ENCODE data around the gene FZR1. TPM values are rescaled to one million over a fixed set of nuclear protein-coding genes. Genes with fewer than 3 reads are reported as not detected.

The FZR1 gene
- total and polyA plus RNA-seq, 2 of the 8 experiments (the other 6 are each of a cell fraction or from before 2014, with no cell fraction given): 21.6 to 35.5 TPM

DNA sequence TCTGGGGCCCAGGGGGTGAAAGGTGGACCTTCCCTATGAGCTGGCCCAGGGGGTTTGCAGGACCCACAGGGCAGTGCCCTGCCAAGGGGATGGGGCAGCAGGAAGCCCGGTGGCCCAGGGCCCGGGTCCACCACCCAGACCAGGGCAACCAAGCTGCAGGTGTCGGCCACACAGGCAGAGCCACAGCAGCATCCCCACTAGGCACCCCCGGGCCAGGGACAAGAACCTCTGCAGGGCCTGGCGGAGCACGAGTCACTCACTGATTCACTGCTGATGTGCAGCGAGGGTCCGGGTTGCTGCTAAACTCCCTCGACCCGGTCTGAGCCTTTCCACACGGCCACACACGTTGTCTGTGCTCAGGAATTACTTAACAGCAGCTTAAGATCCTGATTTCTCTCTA, 8.8 kb downstream of the FZR1 start:
- H2BK120ac ChIP-seq (replicated peaks; ENCODE audit: low read depth, low read length): no peak overlapping the region
- no peak overlapping the region for H3K9ac ChIP-seq (replicated peaks in 1 of 4; ENCODE audit: extremely low read depth in 1 of 4, low read depth in 3 of 4, low read length in 3 of 4)
- DNase-seq (ENCODE audit: low read depth in 1 of 2, low spot score in 2 of 2): no peak
- H3K56ac ChIP-seq (replicated peaks; ENCODE audit: insufficient read length, low read depth, low read length): no peak overlapping the region
- no peak overlapping the region for H2AFZ ChIP-seq (ENCODE audit: low read length)
- H3K18ac ChIP-seq (ENCODE audit: extremely low read depth, low read length): no peak overlapping the region
- H3K27ac ChIP-seq (ENCODE audit: low read depth, low read length): no peak overlapping the region
- H3K4ac ChIP-seq (replicated peaks; ENCODE audit: insufficient read length, low read depth, low read length): no peak overlapping the region
- no peak overlapping the region for H3K14ac ChIP-seq (ENCODE audit: insufficient read length)
- no peak overlapping the region for H2BK15ac ChIP-seq (ENCODE audit: low read length)
- no peak overlapping the region for H4K91ac ChIP-seq (replicated peaks; ENCODE audit: insufficient read length, low read length)
- no peaks in the 10 kb centered on the region for H3K23me2 ChIP-seq (ENCODE audit: low read depth, low read length)
- no peak overlapping the region for H2AK5ac ChIP-seq (ENCODE audit: low read depth, low read length)
- H3K27me3 ChIP-seq (replicated peaks in 1 of 4; ENCODE audit: control insufficient read depth in 3 of 4, extremely low read depth in 1 of 4, insufficient read depth in 3 of 4, low read length in 3 of 4): no peaks in the 10 kb centered on the region
- FAIRE-seq: no peak
- H3K4me1 ChIP-seq (replicated peaks in 1 of 4; ENCODE audit: control insufficient read depth in 3 of 4, insufficient read depth in 4 of 4, low read length in 3 of 4): peaks cover 0 to 20% (median 18%) of the 10 kb centered on the region in 4 experiments; a peak in 6 of 7 replicates
- H3K79me1 ChIP-seq (ENCODE audit: low read depth, low read length): peaks cover 29% of the 10 kb centered on the region
- ChIA-PET CTCF (ENCODE audit: partially characterized antibody) (interaction anchor here (1.0 to 5.4 kb wide), 4 partner anchors 12 to 32 kb away, joined by 3 to 28 read pairs (median 10); partner anchors contain the start of gene DOHH), POLR2A (ENCODE audit: partially characterized antibody) (interaction anchor here (0.9 to 2.3 kb wide), 3 partner anchors 9 to 45 kb away, joined by 3 to 7 read pairs (median 3); partner anchors contain the start of gene FZR1)
- H2BK12ac ChIP-seq (ENCODE audit: low read depth, low read length): no peak overlapping the region
- H3K4me2 ChIP-seq (ENCODE audit: insufficient read depth in 1 of 2, low read depth in 2 of 2, low read length in 2 of 2): no peak overlapping the region
- H3K4me3 ChIP-seq (ENCODE audit: extremely low read depth in 1 of 4, insufficient read depth in 2 of 4, low read depth in 3 of 4, low read length in 4 of 4): no peak overlapping the region
- no peak overlapping the region for H3K23ac ChIP-seq (ENCODE audit: insufficient read length)
- no peaks in the 10 kb centered on the region for H3K9me3 ChIP-seq (ENCODE audit: insufficient read depth in 2 of 2, low read depth in 1 of 2, low read length in 1 of 2)
- H3K36me3 ChIP-seq (ENCODE audit: control insufficient read depth in 2 of 4, insufficient read depth in 4 of 4, low read length in 3 of 4): no peaks in the 10 kb centered on the region; a peak in 1 of 8 replicates
- peaks cover 8 to 23% of the 10 kb centered on the region in 2 experiments for H4K20me1 ChIP-seq (replicated peaks in 1 of 2; ENCODE audit: control insufficient read depth in 1 of 2, insufficient read depth in 2 of 2, low read length in 2 of 2)
- no peak overlapping the region for H2BK20ac ChIP-seq (ENCODE audit: low read length)
- WGBS, 2 experiments (ENCODE audit: extremely low coverage in 1 of 2, insufficient coverage in 1 of 2, insufficient read length in 1 of 2, insufficient replicate concordance in 2 of 2, low coverage in 1 of 2, low lambda C conversion rate in 2 of 2, missing lambda C conversion rate in 1 of 2): 90% methylated on average over 12 of the region's 12 CpGs; no CpG with 5 or more reads in 1 of the 2 experiments
- H4K5ac ChIP-seq (ENCODE audit: insufficient read length, low read depth, low read length): no peak overlapping the region
- H2BK5ac ChIP-seq (ENCODE audit: low read depth, low read length): peak overlapping the region; percentile 44; the same call in 1 of the 2 replicates
- peaks cover 0 to 76% of the 10 kb centered on the region in 2 experiments; a peak in 3 of 4 replicates for H3K79me2 ChIP-seq (ENCODE audit: control insufficient read depth in 1 of 2, insufficient read depth in 2 of 2, low read length in 2 of 2)
- H4K8ac ChIP-seq (ENCODE audit: extremely low read depth, insufficient read depth, low read length): no peak overlapping the region
- no peak for TF ChIP-seq TEAD4 (IDR thresholded peaks at IDR 0.05; ENCODE audit: low read depth, low read length)
- no peak for TF ChIP-seq KDM5A (IDR thresholded peaks at IDR 0.05; ENCODE audit: low read length)
- no peak for TF ChIP-seq CBX8 (IDR thresholded peaks at IDR 0.05; ENCODE audit: borderline replicate concordance, low read depth, low read length)
- no peak for TF ChIP-seq MAFK (IDR thresholded peaks at IDR 0.05; ENCODE audit: low read depth, low read length)
- TF ChIP-seq FOSL1 (IDR thresholded peaks at IDR 0.05; ENCODE audit: insufficient read depth, low read depth, low read length): no peak
- TF ChIP-seq PHF8 (conservative IDR thresholded peaks at IDR 0.05; ENCODE audit: low read depth, low read length): no peak
- TF ChIP-seq, protein P1, sequence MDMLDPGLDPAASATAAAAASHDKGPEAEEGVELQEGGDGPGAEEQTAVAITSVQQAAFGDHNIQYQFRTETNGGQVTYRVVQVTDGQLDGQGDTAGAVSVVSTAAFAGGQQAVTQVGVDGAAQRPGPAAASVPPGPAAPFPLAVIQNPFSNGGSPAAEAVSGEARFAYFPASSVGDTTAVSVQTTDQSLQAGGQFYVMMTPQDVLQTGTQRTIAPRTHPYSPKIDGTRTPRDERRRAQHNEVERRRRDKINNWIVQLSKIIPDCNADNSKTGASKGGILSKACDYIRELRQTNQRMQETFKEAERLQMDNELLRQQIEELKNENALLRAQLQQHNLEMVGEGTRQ (IDR thresholded peaks at IDR 0.05; ENCODE audit: low read length): no peak
- TF ChIP-seq RNF2 (IDR thresholded peaks at IDR 0.05; ENCODE audit: borderline replicate concordance, low read depth, low read length, missing control alignments, poor library complexity, severe bottlenecking): no peak
- TF ChIP-seq, protein P2, sequence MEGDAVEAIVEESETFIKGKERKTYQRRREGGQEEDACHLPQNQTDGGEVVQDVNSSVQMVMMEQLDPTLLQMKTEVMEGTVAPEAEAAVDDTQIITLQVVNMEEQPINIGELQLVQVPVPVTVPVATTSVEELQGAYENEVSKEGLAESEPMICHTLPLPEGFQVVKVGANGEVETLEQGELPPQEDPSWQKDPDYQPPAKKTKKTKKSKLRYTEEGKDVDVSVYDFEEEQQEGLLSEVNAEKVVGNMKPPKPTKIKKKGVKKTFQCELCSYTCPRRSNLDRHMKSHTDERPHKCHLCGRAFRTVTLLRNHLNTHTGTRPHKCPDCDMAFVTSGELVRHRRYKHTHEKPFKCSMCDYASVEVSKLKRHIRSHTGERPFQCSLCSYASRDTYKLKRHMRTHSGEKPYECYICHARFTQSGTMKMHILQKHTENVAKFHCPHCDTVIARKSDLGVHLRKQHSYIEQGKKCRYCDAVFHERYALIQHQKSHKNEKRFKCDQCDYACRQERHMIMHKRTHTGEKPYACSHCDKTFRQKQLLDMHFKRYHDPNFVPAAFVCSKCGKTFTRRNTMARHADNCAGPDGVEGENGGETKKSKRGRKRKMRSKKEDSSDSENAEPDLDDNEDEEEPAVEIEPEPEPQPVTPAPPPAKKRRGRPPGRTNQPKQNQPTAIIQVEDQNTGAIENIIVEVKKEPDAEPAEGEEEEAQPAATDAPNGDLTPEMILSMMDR (IDR thresholded peaks at IDR 0.05; ENCODE audit: control extremely low read depth in 1 of 3, insufficient read depth in 1 of 3, low read depth in 1 of 3, low read length in 3 of 3): no peak
